ENCODE results near the gene PPCDC.

DNA sequence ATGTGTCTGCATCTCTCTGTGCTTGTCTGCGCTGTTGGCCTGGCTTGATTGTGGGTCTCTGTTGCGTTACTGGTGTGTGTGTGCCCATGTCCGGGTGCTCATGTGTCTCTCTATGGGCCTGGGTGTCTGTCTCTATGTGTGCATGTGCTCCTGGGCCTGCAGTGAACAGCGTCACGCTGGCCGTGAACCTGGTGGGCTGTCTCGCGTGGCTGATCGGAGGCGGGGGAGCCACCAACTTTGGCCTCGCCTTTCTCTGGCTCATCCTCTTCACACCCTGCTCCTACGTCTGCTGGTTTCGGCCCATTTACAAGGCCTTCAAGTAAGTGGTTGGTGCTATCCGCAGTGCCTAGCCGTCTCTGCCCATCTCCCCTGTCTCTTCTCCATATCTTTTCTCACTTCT lies 7.0 kb upstream of the PPCDC start:
- TF ChIP-seq, protein P1, sequence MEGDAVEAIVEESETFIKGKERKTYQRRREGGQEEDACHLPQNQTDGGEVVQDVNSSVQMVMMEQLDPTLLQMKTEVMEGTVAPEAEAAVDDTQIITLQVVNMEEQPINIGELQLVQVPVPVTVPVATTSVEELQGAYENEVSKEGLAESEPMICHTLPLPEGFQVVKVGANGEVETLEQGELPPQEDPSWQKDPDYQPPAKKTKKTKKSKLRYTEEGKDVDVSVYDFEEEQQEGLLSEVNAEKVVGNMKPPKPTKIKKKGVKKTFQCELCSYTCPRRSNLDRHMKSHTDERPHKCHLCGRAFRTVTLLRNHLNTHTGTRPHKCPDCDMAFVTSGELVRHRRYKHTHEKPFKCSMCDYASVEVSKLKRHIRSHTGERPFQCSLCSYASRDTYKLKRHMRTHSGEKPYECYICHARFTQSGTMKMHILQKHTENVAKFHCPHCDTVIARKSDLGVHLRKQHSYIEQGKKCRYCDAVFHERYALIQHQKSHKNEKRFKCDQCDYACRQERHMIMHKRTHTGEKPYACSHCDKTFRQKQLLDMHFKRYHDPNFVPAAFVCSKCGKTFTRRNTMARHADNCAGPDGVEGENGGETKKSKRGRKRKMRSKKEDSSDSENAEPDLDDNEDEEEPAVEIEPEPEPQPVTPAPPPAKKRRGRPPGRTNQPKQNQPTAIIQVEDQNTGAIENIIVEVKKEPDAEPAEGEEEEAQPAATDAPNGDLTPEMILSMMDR (conservative IDR thresholded peaks at IDR 0.05 in 1 of 2, IDR thresholded peaks at IDR 0.05 in 1 of 2; ENCODE audit: extremely low read depth in 1 of 2, insufficient read depth in 1 of 2, low read depth in 1 of 2, low read length in 2 of 2): no peak
- TF ChIP-seq EZH2 (IDR thresholded peaks at IDR 0.05; ENCODE audit: borderline replicate concordance, low read length): no peak

Measured in mammary epithelial cell (primary cell).